Suprapubic skin (tissue), 4 donors: ENCODE data around the gene MALRD1. TPM values are rescaled to one million over a fixed set of nuclear protein-coding genes. Genes with fewer than 3 reads are reported as not detected.

Experiments used
- DNase-seq, 2 donors: peaks; one replicate each; pipeline ENCODE4 v3.0.0-alpha.2; 2019; ENCODE audit warnings: low spot score in 2 of 2
- H3K27ac ChIP-seq: fragments of 200-600 bp; sonication (generic); one replicate; pipeline ENCODE4 v1.5.1; 2019
- H3K27me3 ChIP-seq: fragments of 200-600 bp; sonication (generic); one replicate; pipeline ENCODE4 v1.5.1; 2019
- H3K36me3 ChIP-seq: fragments of 200-600 bp; sonication (generic); one replicate; pipeline ENCODE4 v1.5.1; 2019
- H3K4me1 ChIP-seq: fragments of 200-600 bp; sonication (generic); one replicate; pipeline ENCODE4 v1.5.1; 2019
- H3K4me3 ChIP-seq: fragments of 200-600 bp; sonication (generic); one replicate; pipeline ENCODE4 v1.5.1; 2019; ENCODE audit warnings: mild to moderate bottlenecking
- H3K9me3 ChIP-seq: fragments of 200-600 bp; sonication (generic); one replicate; pipeline ENCODE4 v1.5.1; 2019
- CTCF ChIP-seq, 2 donors: fragments of 200-600 bp in 1 of 2; fragments of 450-650 bp in 1 of 2; sonication (generic) in 1 of 2; IDR thresholded peaks; one replicate each; pipeline ENCODE4 v1.5.1; 2016 to 2019; ENCODE audit warnings: antibody characterized with exemption in 2 of 2, mild to moderate bottlenecking in 1 of 2, moderate library complexity in 1 of 2
- EP300 ChIP-seq: sonication (generic); formaldehyde crosslinking; IDR thresholded peaks from one replicate; pipeline ENCODE4 v1.6.1; 2017; ENCODE audit warnings: antibody characterized with exemption
- POLR2A ChIP-seq, 2 donors: fragments of 450-650 bp; IDR thresholded peaks; one replicate each; pipeline ENCODE4 v1.6.1; 2017; ENCODE audit warnings: antibody characterized with exemption in 2 of 2, mild to moderate bottlenecking in 2 of 2, moderate library complexity in 2 of 2
- POLR2AphosphoS5 ChIP-seq, 3 donors: sonication (generic); formaldehyde crosslinking; IDR thresholded peaks; one replicate each; pipeline ENCODE4 v1.6.1; 2017; ENCODE audit warnings: antibody characterized with exemption in 3 of 3
- WGBS: methylation state at CpG from one replicate; pipeline ENCODE4 v1.1.5; 2018; 5-methylcytosine and 5-hydroxymethylcytosine counted together
- total RNA-seq, 4 donors: library from RNA; depleted of rRNA; stranded (reverse); fragments of >200 nt; gene quantifications; one replicate each; pipeline ENCODE4 v1.1.0, GENCODE V29; 2016

Gene MALRD1
- total RNA-seq, 4 donors from 2014 or later: 0.23 to 0.80 (median 0.31) TPM; not detected in 1

GRCh38 chr10:19777806-19778205, 729.2 kb downstream of the MALRD1 start:
- Histone ChIP-seq H3K9me3 (no peaks in the 10 kb centered on the region), H3K4me3 (no peak overlapping the region), H3K4me1 (no peaks in the 10 kb centered on the region), H3K27ac (no peak overlapping the region), H3K36me3 (no peaks in the 10 kb centered on the region), H3K27me3 (no peaks in the 10 kb centered on the region)
- no peak for DNase-seq
- no peak for TF ChIP-seq CTCF (IDR thresholded peaks at IDR 0.05)
- TF ChIP-seq POLR2A (IDR thresholded peaks at IDR 0.05): no peak
- TF ChIP-seq POLR2AphosphoS5 (IDR thresholded peaks at IDR 0.05): no peak
- TF ChIP-seq EP300: no peak
- WGBS: 20% methylated on average over 2 of the region's 2 CpGs

- H3K27me3 ChIP-seq: no peaks in the 10 kb centered on the region
- H3K4me1 ChIP-seq: no peaks in the 10 kb centered on the region
- H3K27ac ChIP-seq: no peak overlapping the region
- no peak for DNase-seq
- TF ChIP-seq CTCF (IDR thresholded peaks at IDR 0.05) (no peak), POLR2A (IDR thresholded peaks at IDR 0.05) (no peak), EP300 (no peak), POLR2AphosphoS5 (IDR thresholded peaks at IDR 0.05) (no peak)
- H3K9me3 ChIP-seq: no peaks in the 10 kb centered on the region
- 77% methylated on average over 2 of the region's 2 CpGs for WGBS
- H3K4me3 ChIP-seq: no peak overlapping the region
- no peaks in the 10 kb centered on the region for H3K36me3 ChIP-seq
These were observed 730.4 kb downstream of the MALRD1 start for GRCh38 chr10:19778996-19779395.

GRCh38 chr10:19782430-19783089, 734.0 kb downstream of the MALRD1 start:
- Histone ChIP-seq H3K4me3 (no peak overlapping the region), H3K4me1 (no peaks in the 10 kb centered on the region), H3K36me3 (no peaks in the 10 kb centered on the region), H3K27ac (no peak overlapping the region), H3K27me3 (no peaks in the 10 kb centered on the region), H3K9me3 (no peaks in the 10 kb centered on the region)
- 73% methylated on average over 6 of the region's 6 CpGs for WGBS
- no peak for TF ChIP-seq EP300
- no peak for TF ChIP-seq POLR2A (IDR thresholded peaks at IDR 0.05)
- no peak for TF ChIP-seq POLR2AphosphoS5 (IDR thresholded peaks at IDR 0.05)
- no peak for TF ChIP-seq CTCF (IDR thresholded peaks at IDR 0.05)
- DNase-seq: no peak

GRCh38 chr10:19783721-19784120, 735.1 kb downstream of the MALRD1 start:
- no peaks in the 10 kb centered on the region for H3K36me3 ChIP-seq
- TF ChIP-seq POLR2A (IDR thresholded peaks at IDR 0.05) (no peak), POLR2AphosphoS5 (IDR thresholded peaks at IDR 0.05) (no peak), CTCF (IDR thresholded peaks at IDR 0.05) (no peak), EP300 (no peak)
- no peaks in the 10 kb centered on the region for H3K27me3 ChIP-seq
- WGBS: 89% methylated on average over 4 of the region's 4 CpGs
- H3K4me1 ChIP-seq: no peaks in the 10 kb centered on the region
- H3K27ac ChIP-seq: no peak overlapping the region
- no peak for DNase-seq
- no peaks in the 10 kb centered on the region for H3K9me3 ChIP-seq
- H3K4me3 ChIP-seq: no peak overlapping the region
